GM23338 (cell line): ENCODE measurements around the gene ZNF610. TPM values are rescaled to one million over a fixed set of nuclear protein-coding genes. Genes with fewer than 3 reads are reported as not detected.

Experiments
- ATAC-seq: fragments of 200-7000 bp; cut with Tn5 transposase; 3 replicates; pipeline ENCODE4 v1.9.1; 2020
- DNase-seq: peaks from one replicate; pipeline ENCODE4 v3.0.0-alpha.2; 2015; ENCODE audit warnings: low spot score
- H2AFZ ChIP-seq: fragments of 200-600 bp; sonication (generic); 2 replicates; pipeline ENCODE4 v1.8.0; 2016; ENCODE audit warnings: antibody characterized with exemption, mild to moderate bottlenecking, moderate library complexity
- H3F3A ChIP-seq: fragments of 200-600 bp; sonication (generic); replicated peaks from 2 replicates; pipeline ENCODE4 v1.8.0; 2017; ENCODE audit warnings: antibody characterized with exemption, mixed run types, low read depth
- H3K27ac ChIP-seq: fragments of 200-600 bp; sonication (generic); 2 replicates; pipeline ENCODE4 v1.6.1; 2016; ENCODE audit warnings: low read depth
- H3K27me3 ChIP-seq: fragments of 200-600 bp; sonication (generic); 2 replicates; pipeline ENCODE4 v1.8.0; 2016; ENCODE audit warnings: mild to moderate bottlenecking, mixed run types, moderate library complexity; ENCODE audit not compliant: insufficient read depth
- H3K36me3 ChIP-seq: fragments of 200-600 bp; sonication (generic); 2 replicates; pipeline ENCODE4 v1.8.0; 2016; ENCODE audit warnings: mild to moderate bottlenecking; ENCODE audit not compliant: insufficient read depth
- H3K4me1 ChIP-seq: fragments of 200-600 bp; sonication (generic); 2 replicates; pipeline ENCODE4 v1.8.0; 2016; ENCODE audit warnings: mild to moderate bottlenecking, moderate library complexity; ENCODE audit not compliant: insufficient read depth
- H3K4me2 ChIP-seq: fragments of 200-600 bp; sonication (generic); 2 replicates; pipeline ENCODE4 v1.7.1; 2017; ENCODE audit warnings: mixed run types
- H3K4me3 ChIP-seq: fragments of 200-600 bp; sonication (generic); 2 replicates; pipeline ENCODE4 v1.6.1; 2016; ENCODE audit warnings: mixed run types
- H3K79me2 ChIP-seq: fragments of 200-600 bp; sonication (generic); replicated peaks from 2 replicates; pipeline ENCODE4 v1.8.0; 2017; ENCODE audit warnings: mild to moderate bottlenecking; ENCODE audit not compliant: insufficient read depth
- H3K9me2 ChIP-seq: fragments of 200-600 bp; sonication (generic); 2 replicates; pipeline ENCODE4 v1.8.0; 2017; ENCODE audit not compliant: insufficient read depth
- H4K20me1 ChIP-seq: fragments of 200-600 bp; sonication (generic); replicated peaks from 2 replicates; pipeline ENCODE4 v1.8.0; 2017; ENCODE audit warnings: mild to moderate bottlenecking; ENCODE audit not compliant: insufficient read depth
- H3K27ac Mint-ChIP-seq: 2 replicates; pipeline ENCODE4 v1.8.0; 2020; ENCODE audit warnings: inconsistent platforms, mild to moderate bottlenecking, moderate library complexity, mixed read lengths
- H3K27me3 Mint-ChIP-seq: 3 replicates; pipeline ENCODE4 v1.8.0; 2022; ENCODE audit warnings: low read depth, mild to moderate bottlenecking, moderate library complexity, mixed read lengths, inconsistent platforms; ENCODE audit not compliant: insufficient read depth, poor library complexity
- H3K36me3 Mint-ChIP-seq: 3 replicates; pipeline ENCODE4 v1.8.0; 2021; ENCODE audit warnings: low read depth, mild to moderate bottlenecking, inconsistent platforms, moderate library complexity, mixed read lengths
- H3K4me1 Mint-ChIP-seq: 3 replicates; pipeline ENCODE4 v1.8.0; 2020; ENCODE audit warnings: mild to moderate bottlenecking, inconsistent platforms, mixed read lengths
- H3K4me3 Mint-ChIP-seq: 3 replicates; pipeline ENCODE4 v1.8.0; 2021; ENCODE audit warnings: moderate library complexity, mild to moderate bottlenecking, inconsistent platforms, mixed read lengths
- H3K9me3 Mint-ChIP-seq: 3 replicates; pipeline ENCODE4 v1.8.0; 2020; ENCODE audit warnings: moderate library complexity, mild to moderate bottlenecking, inconsistent platforms, mixed read lengths
- CREB1 ChIP-seq: fragments of 250-450 bp; sonication (Bioruptor Pico); IDR thresholded peaks from 2 replicates; pipeline ENCODE4 v1.5.0; 2020; ENCODE audit warnings: low read depth, mild to moderate bottlenecking, moderate library complexity
- CTCF ChIP-seq, 2 experiments: fragments of 200-600 bp in 1 of 2; sonication (generic) in 1 of 2; conservative IDR thresholded peaks; 2 replicates each; pipeline versions ENCODE4 v1.5.1 to v1.6.1; 2016 to 2017; ENCODE audit warnings: antibody characterized with exemption in 2 of 2, low read depth in 2 of 2, mild to moderate bottlenecking in 2 of 2, moderate library complexity in 1 of 2
- ETS1 ChIP-seq: IDR thresholded peaks from 2 replicates; pipeline ENCODE4 v1.6.1; 2016; ENCODE audit warnings: antibody characterized with exemption
- EZH2 ChIP-seq: fragments of 200-600 bp; sonication (generic); IDR thresholded peaks from one replicate; pipeline ENCODE4 v1.8.0; 2017; ENCODE audit warnings: antibody characterized with exemption, mild to moderate bottlenecking, low read depth; ENCODE audit not compliant: unreplicated experiment
- EZH2phosphoT487 ChIP-seq: fragments of 200-600 bp; sonication (generic); IDR thresholded peaks from one replicate; pipeline ENCODE4 v1.8.1; 2018; ENCODE audit warnings: antibody characterized with exemption; ENCODE audit not compliant: unreplicated experiment
- JUNB ChIP-seq: IDR thresholded peaks from one replicate; pipeline ENCODE4 v1.6.1; 2016; ENCODE audit warnings: antibody characterized with exemption; ENCODE audit not compliant: unreplicated experiment
- NANOG ChIP-seq: IDR thresholded peaks from 2 replicates; pipeline ENCODE4 v1.6.1; 2016; ENCODE audit warnings: antibody characterized with exemption, borderline replicate concordance
- POLR2AphosphoS5 ChIP-seq: IDR thresholded peaks from 2 replicates; pipeline ENCODE4 v1.6.1; 2016; ENCODE audit warnings: antibody characterized with exemption, low read depth
- REST ChIP-seq: IDR thresholded peaks from one replicate; pipeline ENCODE4 v1.6.1; 2018; ENCODE audit warnings: antibody characterized with exemption; ENCODE audit not compliant: unreplicated experiment
- STAT1 ChIP-seq: IDR thresholded peaks from one replicate; pipeline ENCODE4 v1.6.1; 2016; ENCODE audit warnings: antibody characterized with exemption; ENCODE audit not compliant: unreplicated experiment
- ZNF114 ChIP-seq: fragments of 250-450 bp; sonication (Bioruptor Pico); IDR thresholded peaks from 2 replicates; pipeline ENCODE4 v1.5.0; 2020; ENCODE audit warnings: mild to moderate bottlenecking, moderate library complexity
- ZNF331 ChIP-seq: fragments of 250-450 bp; sonication (Bioruptor Pico); IDR thresholded peaks from 2 replicates; pipeline ENCODE4 v1.5.0; 2020; ENCODE audit warnings: low read depth, mild to moderate bottlenecking, moderate library complexity
- ZNF462 ChIP-seq: fragments of 250-450 bp; sonication (Bioruptor Pico); IDR thresholded peaks from 2 replicates; pipeline ENCODE4 v1.5.0; 2020; ENCODE audit warnings: mild to moderate bottlenecking, moderate library complexity
- polyA plus RNA-seq: library from polyadenylated mRNA; unstranded; fragments of >200 nt; fragmentation: Nextera tagmentation; extraction: Ambion mirVana; gene quantifications from 2 replicates; pipeline ENCODE4 v1.2.1, GENCODE V29; 2016
- total RNA-seq: library from RNA; depleted of rRNA; stranded (reverse); fragments of >200 nt; shearing (Covaris generic); gene quantifications from 2 replicates; pipeline ENCODE4 v1.2.3, GENCODE V29; 2014

ZNF610 gene
- total and polyA plus RNA-seq, 2 experiments from 2014 or later = 4.7 to 6.3 TPM

- no peak for DNase-seq
- Mint-ChIP-seq H3K4me3 (no peak overlapping the region), H3K27ac (no peak overlapping the region)
These were observed 9.1 kb downstream of the ZNF610 start for GRCh38 chr19:52345162-52345561.

More at GRCh38 chr19:52345162-52345561, 9.1 kb downstream of the ZNF610 start:
- no peaks in the 10 kb centered on the region for H3F3A ChIP-seq
- no peaks in the 10 kb centered on the region; the same call in 1 of the 2 replicates for H3K36me3 ChIP-seq
- peaks cover 34% of the 10 kb centered on the region for H3K36me3 Mint-ChIP-seq
- no peaks in the 10 kb centered on the region for H3K4me1 ChIP-seq
- no peaks in the 10 kb centered on the region for H3K27me3 ChIP-seq
- H3K79me2 ChIP-seq = no peaks in the 10 kb centered on the region
- H3K9me2 ChIP-seq = no peaks in the 10 kb centered on the region
- H4K20me1 ChIP-seq = peaks cover 2% of the 10 kb centered on the region; the same call in 1 of the 2 replicates
- peaks cover 29% of the 10 kb centered on the region for H3K9me3 Mint-ChIP-seq
- ATAC-seq = no peak
- peaks cover 10% of the 10 kb centered on the region for H3K27me3 Mint-ChIP-seq
- no peak overlapping the region for H2AFZ ChIP-seq
- H3K4me1 Mint-ChIP-seq = no peaks in the 10 kb centered on the region
- no peak for TF ChIP-seq NANOG
- TF ChIP-seq CREB1 (CRISPR knock-in tag) = no peak
- no peak for TF ChIP-seq ZNF462 (CRISPR knock-in tag)
- no peak for TF ChIP-seq REST
- no peak for TF ChIP-seq STAT1
- TF ChIP-seq EZH2 = no peak
- TF ChIP-seq JUNB = no peak
- no peak for TF ChIP-seq ZNF114 (CRISPR knock-in tag)
- TF ChIP-seq POLR2AphosphoS5 = no peak
- TF ChIP-seq ZNF331 (CRISPR knock-in tag) = no peak
- TF ChIP-seq EZH2phosphoT487 = no peak
- TF ChIP-seq ETS1 = no peak
- TF ChIP-seq CTCF (conservative IDR thresholded peaks at IDR 0.05; ENCODE audit: low read depth in 2 of 2) = no peak
- H3K4me2 ChIP-seq = no peak overlapping the region
- H3K4me3 ChIP-seq = no peak overlapping the region
- H3K27ac ChIP-seq = no peak overlapping the region
